GM19240 (cell line): Measurements from ENCODE around the gene SNAP25.

Experiments
- DNase-seq: peaks from one replicate; pipeline ENCODE4 v3.0.0; 2011; ENCODE audit warnings: low spot score; ENCODE audit not compliant: insufficient read length

SNAP25 gene

GRCh38 chr20:10303852-10304251, 85.2 kb downstream of the SNAP25 start:
- DNase-seq: no peak

DNA sequence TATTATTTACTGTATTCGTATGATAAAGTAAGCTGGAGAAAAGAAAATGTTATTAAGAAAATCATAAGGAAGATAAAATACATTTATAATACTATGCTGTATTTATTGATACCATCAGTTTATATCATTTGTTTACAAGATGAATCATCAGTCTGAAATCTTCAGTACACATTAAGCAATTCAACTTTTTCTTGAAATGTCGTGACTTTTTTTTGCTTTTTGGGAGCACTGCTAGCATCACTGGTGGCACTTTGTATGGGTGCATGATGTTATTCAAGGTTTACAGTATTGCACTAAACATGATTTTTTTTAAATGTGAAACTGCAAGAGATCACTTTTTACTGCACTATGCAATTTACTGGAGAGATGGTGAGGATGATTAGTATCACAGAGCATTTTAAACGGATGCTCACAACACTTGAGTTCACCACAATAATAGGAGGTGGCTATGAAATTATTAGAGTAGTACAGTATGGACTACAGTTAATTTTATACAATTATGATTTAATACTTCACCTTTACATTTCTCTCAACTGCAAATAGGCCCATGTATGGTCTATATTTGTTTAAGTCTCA, 85.9 kb downstream of the SNAP25 start:
- DNase-seq: no peak

DNA sequence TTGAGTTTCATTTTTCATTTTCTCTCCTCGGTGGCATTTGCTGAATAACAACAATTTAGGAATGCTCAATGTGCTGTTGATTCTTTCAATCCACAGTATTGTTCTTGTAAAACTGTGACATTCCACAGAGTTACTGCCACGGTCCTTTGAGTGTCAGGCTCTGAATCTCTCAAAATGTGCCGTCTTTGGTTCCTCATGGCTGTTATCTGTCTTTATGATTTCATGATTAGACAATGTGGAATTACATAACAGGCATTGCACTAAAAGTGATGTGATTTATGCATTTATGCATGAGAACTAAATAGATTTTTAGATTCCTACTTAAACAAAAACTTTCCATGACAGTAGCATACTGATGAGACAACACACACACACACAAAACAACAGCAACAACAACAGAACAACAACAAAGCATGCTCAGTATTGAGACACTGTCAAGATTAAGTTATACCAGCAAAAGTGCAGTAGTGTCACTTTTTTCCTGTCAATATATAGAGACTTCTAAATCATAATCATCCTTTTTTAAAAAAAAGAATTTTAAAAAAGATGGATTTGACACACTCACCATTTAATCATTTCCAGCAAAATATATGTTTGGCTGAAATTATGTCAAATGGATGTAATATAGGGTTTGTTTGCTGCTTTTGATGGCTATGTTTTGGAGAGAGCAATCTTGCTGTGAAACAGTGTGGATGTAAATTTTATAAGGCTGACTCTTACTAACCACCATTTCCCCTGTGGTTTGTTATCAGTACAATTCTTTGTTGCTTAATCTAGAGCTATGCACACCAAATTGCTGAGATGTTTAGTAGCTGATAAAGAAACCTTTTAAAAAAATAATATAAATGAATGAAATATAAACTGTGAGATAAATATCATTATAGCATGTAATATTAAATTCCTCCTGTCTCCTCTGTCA, 88.1 kb downstream of the SNAP25 start:
- no peak for DNase-seq

- no peak for DNase-seq
Observed at GRCh38 chr20:10307359-10307735, 88.7 kb downstream of the SNAP25 start.

DNA sequence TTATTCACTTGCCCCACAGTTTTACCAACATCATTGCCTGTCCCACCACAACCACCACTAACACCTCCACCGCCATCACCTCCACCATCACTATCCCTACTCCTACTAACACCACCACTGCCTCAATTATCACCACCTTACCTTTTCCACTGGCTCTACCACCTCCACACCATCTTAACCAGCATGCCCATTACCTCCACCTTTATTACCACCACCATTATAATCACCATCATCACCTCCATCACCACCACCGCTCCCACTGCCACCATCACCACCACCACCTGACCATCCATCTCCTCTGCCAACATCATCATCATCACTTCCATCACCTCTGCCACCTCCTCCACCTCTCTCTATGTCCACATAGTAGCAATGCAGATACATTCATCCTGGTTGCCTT, 90.0 kb downstream of the SNAP25 start:
- DNase-seq: no peak

DNA sequence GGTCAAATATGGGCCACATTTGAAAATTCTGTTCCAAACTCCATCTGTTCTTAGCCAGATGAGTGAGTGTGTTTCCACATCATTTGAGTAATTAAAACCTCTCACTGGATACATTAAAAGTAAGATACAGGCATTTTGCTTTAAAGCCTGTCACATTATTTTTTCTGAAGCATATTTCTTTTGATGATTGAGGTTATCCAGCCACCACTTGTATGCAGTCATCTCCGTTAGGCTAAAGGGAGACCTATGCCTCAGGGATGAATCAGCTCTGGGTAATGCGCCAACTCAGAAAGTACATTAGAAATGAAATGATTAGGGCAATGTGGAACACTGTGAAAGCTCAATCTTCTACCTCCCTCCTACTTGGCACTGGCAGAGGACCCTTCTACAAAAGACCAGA, 90.7 kb downstream of the SNAP25 start:
- no peak for DNase-seq

GRCh38 chr20:10312111-10312510, 93.5 kb downstream of the SNAP25 start:
- no peak for DNase-seq

GRCh38 chr20:10313215-10313614, 94.6 kb downstream of the SNAP25 start:
- no peak for DNase-seq

DNA sequence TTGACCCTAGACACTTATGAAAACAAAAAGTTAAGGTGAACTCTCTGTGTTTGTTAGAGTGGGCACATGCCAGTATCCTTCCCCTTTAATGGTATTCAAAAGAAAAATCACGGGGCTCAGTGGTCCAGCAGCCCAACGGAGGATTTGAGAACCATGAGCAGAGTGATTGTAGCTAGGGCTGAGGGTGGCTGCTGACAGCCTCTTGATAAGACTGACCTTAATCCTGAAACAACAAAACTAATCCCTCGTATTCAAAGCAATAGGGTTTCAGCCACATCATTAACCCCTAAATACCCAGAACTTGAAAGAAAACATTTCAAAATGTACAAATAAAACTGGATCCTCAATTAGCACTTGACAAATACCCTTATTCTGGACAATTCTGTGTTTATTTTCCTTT, 95.1 kb downstream of the SNAP25 start:
- no peak for DNase-seq

DNA sequence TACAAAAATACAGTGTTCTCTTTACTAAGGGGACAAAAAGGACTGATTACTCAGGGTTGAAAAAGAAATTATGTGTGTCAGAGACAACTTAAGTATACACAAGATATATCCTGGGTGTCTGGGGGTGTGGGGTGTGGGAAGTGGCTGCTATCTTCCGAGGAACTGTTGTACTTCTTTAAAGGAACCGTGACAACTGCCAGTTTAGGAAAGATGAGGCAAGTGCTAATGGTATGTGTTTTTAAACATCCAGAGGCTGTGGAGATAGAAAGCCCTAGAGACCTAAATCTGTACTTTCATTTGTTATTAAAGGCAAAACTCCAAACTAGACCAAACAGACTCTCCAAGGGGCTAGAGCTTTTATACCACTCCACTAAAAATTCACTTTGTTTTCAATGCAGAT, 95.6 kb downstream of the SNAP25 start:
- no peak for DNase-seq

GRCh38 chr20:10315138-10315537, 96.5 kb downstream of the SNAP25 start:
- DNase-seq: no peak

GRCh38 chr20:10316582-10316981, 98.0 kb downstream of the SNAP25 start:
- DNase-seq: no peak

DNA sequence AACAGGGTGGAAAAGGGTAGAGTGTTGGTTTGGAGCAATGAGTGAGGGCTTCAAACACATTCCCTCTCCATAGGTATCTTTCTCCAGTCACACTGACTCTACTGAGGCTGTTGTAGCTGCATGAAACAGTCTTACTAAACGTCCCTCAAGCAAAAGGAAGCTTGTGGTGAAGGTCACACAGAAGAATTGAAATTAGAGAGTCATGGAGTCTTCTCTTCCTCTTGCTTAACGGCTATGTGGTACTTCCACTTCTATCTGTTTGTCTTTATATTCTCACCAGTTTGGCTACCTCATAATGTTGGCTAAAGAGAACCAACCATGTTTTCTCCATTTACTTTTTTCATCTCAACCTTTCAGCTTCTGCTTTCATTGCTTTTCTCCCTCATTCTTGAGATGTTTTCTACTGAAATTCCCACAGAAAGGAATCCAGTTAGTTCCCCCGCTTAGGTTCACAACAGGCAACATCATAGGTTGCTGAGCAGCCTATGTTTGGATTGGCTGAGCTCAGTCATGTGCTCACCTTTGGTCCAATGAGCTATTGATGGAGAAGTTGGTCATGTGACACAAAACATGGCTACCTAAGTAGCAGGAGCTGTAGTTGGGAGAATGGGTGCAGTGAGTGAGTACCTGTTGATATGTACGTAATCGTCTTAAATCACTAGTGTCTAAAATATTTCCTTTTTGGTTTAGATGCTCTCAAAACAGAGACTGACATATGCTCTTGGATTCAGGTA, 99.8 kb downstream of the SNAP25 start:
- DNase-seq: no peak

GRCh38 chr20:10319855-10320254, 101.2 kb downstream of the SNAP25 start:
- DNase-seq: no peak

DNA sequence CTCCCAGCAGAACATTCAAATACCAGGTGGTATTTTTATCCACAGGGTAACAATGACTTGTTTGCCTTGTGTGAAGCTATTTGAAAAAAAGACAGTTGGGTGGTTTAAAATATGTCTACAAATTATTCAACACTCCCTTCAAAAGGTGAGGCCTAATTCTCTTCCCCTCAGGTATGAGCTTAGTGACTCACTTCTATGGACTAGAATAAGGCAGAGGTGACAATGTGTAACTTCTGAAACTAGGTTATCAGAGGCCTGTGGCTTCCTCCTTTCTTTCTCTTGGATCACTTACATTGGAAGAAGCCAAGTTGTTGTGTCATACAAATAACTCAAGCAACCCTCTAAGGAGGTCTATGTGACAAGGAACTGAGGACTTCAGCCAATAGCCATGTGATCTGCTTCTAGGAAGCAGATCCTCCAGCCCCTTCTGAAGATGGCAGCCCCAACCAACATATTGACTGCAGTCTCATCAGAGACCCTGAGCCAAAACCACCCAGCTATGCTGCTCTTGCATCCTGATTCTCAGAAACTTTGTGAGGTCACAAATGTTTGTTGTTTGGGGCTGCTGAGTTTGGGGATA, 102.6 kb downstream of the SNAP25 start:
- DNase-seq: no peak

GRCh38 chr20:10322073-10323012, 103.7 kb downstream of the SNAP25 start:
- DNase-seq: no peak

- DNase-seq: no peak
Observed at GRCh38 chr20:10323729-10324128, 105.1 kb downstream of the SNAP25 start.

GRCh38 chr20:10324198-10324847, 105.7 kb downstream of the SNAP25 start:
- DNase-seq: no peak

- DNase-seq: no peak
Observed at GRCh38 chr20:10328897-10329255, 110.2 kb downstream of the SNAP25 start.

DNA sequence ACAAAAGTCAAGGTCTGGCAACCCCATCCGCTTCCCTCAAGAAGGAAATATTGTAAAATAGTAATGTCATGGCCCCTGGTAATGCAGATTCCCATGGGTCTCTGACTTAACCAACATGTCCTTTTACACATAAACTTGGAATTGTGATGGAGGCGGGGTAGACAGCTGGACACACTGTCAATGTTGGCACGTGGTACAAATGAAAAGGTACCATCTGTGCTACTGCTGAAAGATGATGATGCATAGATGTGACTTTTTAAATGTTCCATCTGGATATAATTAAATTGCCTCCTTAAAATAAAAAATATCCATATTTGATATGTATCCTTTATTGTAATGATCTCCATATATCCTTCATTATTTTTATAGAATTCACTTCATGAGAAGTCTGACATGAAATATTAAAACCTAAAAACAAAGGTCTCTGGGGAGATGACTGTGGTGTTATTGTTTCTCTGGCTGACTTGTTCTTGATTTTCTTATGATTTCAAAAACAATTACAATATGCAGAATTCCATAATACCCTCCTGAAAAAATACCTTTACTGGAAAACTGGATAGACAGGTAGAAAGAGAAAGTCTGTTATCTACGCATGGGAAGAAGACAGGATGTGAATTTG, 110.9 kb downstream of the SNAP25 start:
- no peak for DNase-seq
